ENCODE data around the gene GPR17.

GPR17 gene

DNA sequence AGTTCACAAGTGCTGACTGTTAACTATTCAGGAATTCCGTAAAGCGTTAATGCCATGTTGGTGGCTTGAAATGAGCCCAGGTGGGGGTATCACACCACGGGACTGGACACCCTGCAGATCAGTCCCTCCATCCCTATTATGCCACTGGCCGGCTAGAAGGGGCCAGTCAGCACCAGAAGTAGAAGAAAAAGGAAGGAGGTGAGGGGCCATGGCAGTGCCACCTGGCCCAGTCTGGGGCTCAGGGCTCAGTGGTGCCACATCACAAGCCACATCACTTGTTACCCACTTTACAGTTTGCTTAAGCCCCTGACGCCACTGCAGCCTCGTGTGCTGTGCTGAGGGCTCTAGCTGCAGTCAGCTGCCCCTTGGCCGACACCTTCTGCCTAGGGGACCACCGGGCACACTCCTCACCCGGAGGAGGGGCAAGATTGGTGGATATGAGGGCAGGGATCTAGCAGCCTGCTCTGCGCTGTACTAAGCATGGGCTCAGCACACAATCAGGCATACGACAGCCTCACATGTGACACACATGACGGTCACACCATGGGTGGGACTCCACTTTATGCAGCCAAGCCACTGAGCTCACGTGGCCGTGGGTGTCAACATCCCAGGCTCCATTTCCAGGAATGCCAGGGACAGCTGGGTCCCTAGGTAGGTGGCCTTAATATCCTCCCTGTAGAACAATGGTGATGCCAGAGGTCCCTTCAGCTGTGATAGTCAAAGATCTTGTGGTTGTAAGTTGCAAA lies 25.8 kb downstream of the GPR17 start:
- no peak for DNase-seq (ENCODE audit: low read depth)

DNA sequence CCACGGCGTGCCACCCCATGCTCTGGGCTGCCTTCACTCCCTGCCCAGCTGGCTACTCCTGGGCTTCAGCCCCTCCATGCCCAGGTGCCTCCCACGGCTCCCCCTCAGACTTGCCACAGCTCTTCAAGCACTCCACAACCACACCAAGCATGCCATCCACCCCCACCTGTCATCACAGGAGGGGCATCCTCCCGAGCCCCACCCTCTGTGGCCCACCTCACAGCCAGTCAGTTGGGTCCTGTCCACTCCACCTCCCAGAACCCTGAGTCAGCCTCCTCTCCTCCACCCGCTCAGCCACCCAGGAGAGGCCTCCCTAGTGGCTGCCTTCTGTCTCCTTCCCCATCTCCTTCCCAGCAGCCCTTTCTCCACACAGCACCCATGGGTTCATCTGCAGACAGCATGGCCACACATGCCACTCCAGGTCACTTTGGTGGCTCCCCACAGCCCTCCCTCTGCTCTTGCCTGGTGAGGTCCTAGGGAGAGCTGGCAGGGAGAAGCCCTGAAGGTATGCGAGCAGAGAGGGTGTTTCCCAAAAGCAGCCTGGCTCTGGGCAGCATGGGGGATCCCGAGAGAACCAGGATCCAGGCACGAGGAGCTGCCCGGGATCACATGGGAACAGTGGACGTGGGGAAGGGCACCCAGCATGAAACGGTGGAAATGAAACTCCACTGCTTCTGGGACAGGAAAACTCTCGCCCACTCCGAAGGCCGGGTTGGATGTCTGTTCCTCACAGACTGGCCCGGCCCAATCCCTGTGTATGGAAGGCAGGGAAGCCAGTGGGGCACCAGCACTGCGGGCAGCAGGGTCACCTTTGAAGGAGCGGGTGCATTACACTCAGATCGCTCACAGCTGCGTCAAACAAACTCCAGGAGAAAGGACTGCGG lies 26.6 kb downstream of the GPR17 start:
- DNase-seq (ENCODE audit: low read depth), result no peak

DNA sequence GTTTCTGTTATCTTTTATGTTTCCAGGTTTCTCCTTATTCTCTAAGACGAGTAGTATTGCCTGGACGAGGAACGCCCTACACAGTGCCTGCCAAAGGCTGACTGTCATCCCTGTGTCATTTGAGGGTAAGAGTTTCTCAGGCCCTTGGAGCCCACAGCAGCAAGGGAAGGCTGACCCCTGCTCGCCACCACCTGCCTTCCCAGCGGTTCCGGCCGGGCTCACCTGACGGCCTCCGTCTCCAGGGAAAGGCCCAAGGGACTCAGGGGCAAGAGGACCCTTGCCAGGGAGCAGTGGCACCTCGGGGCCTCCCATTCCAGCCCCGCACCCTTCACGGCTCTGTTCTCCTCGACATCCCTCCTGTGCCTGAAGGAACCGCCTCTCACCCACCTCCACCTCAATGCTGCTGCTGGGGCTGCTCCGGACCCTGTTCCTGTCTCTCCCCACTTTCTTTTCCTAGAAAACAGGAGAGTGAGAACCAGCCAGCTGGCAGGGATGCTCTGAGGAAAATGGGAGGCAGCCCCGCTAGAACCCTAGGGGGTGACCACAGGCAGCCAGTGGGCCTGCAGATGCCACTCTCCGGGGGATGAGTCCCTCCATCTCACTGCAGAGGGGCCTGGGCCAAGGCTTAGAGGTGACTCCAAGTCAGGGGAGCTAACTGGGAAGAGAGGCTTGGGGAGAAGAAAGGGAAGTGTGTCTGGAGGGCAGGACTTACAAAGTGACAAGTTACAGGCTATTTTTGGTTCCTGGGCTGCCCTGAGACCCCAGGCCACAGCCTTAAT lies 27.5 kb downstream of the GPR17 start:
- DNase-seq (ENCODE audit: low read depth), result no peak

DNA sequence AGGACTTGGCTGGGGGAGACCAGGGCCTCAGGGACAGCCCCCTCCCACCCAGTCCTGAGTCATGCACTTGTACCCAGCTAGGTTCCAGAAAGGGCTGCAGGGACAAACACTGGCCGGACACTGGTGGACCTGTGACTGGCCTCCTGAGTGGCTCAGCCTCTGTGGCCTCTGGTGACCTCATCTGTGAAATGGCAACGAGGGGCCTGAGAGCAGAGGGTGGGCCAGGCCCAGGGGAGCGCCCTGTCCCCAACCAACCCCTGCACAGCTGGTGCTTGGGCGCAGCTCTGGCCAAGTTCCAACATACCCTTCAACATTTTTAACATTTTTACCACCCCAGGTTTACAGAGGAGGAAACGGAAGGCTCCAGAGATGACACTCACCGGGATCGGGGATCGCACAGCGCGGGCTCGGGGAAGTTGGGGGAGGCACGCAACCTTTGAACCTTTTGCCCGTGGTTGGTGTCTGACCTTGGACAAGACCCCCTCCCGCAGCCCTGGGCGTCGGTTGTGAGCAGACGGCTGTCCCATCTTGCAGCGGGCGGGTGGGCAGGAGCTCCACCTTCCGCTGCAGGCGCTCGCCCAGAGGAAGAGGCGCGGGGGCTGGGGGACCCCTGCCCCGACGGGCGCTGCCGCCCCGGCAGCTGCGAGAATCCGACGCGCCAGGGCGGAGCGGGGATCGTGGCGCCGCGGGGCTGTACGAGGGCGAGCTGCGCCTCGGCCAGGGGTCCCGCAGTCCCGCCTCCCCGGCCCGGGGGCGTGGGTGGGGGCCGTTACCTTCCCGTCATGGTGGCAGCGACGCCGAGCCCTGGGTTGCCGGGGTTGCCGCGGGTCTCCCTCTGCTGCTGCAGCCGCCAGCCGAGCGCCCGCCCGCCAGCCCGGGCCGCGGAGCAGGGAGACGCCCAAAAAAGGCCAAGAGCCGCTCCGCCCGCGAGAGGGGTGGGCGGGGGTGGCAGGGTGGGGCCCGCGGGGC lies 28.6 kb downstream of the GPR17 start:
- DNase-seq (ENCODE audit: low read depth), result no peak

DNA sequence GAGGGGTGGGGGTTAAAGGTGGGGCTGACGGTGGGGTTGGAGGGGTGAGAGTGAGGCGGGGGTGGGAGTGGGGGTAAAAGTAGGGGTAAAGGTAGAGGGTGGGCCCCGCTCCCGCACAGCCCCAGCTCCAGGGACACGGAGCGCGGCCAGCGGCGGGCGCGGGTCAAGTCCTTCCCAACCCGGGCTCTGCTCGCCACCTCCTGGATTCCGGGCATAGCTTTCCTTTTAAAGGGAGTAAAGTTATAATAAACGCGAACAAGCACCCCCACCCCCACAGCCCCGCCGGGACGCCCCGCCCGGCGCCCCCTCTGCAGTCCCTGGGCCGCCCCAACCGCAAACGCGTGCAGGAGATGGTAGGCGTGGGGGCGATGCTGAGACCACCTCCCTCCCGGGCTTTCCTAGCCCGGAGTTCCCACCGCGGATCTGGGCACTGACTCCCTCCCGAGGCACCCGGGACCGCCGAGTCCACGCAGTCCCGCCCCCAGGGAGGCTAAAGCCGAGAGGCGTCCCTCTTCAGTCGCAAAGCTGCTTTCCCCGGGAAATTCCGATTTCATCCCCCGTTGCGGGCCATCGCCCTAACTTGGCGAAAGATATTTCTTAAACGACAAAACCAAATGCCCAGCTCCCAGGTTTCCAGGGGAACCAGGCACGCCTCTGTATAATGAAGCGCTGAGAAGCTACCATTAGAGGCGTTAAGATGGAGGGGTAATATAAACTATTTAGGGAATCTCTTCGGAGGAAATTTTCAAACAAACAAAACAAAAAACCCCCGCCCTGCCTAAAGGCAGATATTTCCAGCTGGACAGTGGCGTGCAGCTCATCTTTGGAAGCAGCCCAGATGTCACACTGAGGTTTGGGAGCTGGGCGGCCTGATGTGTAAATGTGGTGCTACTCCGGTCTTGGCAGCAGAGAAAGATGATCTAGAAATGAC lies 29.6 kb downstream of the GPR17 start, which contains the start of gene LIMS2:
LIMS2 (minus strand) TSS at position 200 of the 931 bp plus-strand sequence. CDS start 506 bp downstream, outside the sequence.
- no peak for DNase-seq (ENCODE audit: low read depth)

DNA sequence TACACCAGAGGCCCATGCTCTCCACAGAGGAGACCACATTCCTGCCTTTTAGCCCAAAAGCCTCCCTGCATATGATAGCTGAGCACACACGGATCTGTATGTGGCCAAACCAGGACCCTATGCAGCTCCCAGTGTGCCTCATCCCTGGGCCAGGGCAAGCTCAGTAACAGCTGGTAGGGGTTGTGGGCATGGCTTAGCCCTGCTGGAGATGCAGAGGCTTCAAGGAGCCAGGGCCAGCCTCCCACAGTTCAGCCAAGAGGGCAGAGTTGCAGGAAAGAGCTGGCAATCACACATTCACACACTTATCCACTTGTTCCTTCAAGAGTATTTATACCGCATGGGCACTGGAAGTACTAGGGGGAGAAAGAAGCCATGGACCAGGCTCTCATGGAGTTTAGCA lies 31.0 kb downstream of the GPR17 start:
- DNase-seq (ENCODE audit: low read depth), result no peak

DNA sequence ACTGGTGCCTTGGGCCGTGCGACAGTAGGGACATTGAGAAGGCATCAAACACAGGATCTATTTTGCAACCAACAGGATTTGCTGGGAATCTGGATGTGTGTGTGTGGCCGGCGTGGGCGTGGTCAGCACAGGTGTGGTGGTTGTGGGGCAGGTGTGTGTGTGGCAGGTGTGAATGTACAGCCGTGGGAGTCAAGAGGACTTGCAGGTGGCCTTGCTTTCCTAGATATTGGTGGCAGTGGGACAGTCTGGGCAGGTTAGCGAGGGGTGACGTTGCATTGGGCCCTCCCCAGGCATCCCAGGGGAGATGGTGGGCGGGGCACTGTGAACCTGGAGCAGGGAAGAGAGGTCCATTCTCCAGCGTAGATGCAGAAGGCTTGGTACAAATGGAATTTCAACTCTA lies 32.6 kb downstream of the GPR17 start:
- no peak for DNase-seq (ENCODE audit: low read depth)

DNA sequence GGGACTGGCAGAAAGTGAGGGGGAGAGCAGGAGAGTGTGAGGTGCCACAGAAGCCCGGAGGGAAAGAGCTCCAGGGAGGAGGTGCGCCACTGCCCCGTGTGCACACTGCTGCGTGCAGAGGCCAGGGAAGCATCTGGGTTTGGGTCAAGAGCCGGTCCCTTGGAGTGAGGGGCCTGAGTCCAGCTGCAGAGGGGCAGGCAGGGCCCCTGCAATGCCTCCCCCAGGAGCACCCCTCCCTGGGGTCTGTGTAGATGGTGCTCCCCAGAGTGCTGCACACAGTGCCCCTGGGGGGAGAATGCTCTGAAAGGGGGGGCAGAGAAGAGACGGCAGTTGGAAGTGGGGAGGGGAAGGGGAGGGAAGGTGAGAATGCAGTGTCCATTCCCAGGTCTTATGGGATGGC lies 33.0 kb downstream of the GPR17 start:
- DNase-seq (ENCODE audit: low read depth), result no peak

DNA sequence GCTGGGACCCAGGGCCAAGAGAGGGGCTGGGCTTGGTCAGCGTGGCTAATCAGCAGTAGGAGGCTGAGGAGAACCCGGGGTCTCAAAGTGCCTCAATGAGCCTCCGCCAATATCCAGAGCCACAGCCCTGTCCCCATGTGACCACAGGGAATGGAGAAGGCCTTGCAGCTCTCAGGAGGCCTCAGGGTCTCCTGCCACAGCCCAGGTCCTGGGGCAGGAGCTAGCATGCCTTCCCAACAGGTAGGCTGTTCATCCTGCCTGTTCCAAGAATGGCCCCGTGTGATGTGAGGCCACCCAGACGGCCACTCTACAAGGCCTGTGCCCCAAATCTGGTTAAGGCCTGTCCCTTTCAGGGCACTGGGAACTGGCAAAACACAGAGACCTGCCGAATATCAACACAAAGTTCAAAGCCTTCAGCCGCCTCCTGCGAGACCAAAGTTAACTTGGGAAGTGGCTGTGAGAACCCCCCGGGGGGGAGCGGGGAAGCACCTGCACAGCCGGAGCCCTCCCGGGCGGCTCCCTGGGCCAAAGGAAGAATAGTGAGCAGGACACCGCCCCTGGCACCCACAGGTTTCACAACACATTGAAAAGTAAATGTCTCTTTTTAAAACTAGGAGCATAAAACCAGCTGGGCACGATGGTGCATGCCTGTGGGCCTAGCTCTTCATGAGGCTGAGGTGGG lies 33.9 kb downstream of the GPR17 start:
- no peak for DNase-seq (ENCODE audit: low read depth)

DNA sequence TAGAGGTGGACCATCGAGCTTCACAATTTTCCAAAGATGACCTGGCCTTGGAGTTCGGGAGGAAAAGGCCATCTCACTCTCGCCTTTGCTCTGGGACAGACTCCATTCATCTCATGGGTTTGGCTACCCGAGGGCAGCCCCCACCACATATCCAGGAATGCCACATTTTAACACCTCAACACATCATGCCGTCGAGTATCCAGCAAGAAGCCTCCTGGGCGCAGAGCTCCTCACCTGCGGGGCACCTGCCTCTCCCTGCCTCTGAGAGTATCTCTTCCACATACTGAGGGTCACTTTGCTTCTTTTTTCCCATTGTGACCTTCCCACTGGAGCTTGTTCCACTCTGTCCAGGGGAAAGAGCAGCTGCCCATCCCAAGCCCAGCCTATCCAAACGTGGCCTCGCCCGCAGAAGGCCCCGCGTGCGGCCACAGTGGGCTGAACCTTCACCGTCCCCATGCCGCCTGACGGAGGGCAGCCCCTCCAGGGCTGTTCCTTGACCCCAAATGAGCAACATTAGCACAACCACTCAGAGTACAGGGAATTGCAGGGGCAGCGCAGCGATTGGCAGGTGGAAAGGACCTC lies 34.8 kb downstream of the GPR17 start:
- no peak for DNase-seq (ENCODE audit: low read depth)

DNA sequence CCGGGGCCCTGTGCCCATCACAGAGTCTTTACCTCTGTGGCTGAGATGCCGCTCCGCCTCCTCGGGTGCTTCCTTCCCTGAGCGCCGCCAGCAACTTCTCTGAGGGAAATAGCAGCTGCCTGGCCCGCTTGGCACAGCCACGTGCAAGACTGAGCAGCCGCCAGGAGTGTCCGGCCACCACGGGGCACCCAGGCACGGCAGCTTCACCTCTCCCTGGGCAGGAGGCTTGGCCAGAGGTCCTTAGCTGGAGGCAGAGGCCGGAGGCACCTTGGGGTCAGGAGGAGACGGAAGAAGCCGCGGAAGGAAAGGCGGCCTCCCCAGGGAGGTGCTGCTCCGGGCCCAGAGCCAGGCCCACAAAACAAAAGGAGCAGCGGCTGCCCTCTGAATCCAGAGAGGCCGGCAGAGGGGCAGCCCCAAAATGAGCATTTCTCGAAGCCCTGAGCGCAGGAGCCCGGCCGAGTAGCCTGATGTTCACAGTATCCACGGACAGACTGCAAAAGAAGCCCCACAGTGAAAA lies 35.4 kb downstream of the GPR17 start:
- no peak for DNase-seq (ENCODE audit: low read depth)

DNA sequence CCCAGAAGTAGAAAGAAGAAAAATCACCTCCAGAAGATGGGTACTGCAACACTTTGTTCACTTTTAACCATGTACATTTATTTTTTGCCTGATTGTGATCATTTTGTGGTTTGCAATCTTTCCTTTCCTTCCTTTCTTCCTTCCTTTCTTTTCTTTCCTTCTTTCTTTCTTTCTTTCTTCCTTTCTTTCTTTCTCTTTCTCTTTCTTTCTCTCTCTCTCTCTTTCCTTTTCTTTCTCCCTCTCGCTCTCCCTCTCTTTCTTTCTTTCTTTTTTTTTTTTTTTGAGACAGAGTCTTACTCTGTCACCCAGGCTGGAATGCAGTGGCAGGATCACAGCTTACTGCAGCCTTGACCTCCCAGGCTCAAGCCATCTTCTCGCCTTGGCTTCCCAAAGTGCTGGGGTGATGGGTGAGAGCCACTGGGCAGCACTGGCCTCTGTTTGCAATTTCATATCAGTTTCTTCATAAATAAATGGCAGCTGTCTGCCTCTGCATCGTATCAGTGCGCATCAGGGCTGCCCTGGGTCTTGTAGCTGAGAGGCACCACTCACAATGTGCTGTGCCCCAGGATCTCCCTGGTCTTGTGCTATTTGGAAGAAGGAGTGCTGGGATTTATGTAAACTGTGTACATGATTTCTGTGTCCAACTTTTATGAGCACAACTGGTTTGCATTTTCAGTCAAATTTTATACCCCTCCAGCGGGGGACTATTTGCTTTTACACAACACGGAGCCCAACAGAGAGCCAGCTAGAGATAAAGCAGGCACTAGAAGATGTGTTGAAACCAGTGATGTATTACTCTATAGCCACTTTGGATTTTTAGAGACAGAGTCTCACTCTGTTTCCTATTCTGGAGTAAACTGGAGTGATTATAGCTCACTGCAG lies 36.3 kb downstream of the GPR17 start:
- DNase-seq (ENCODE audit: low read depth), result no peak

DNA sequence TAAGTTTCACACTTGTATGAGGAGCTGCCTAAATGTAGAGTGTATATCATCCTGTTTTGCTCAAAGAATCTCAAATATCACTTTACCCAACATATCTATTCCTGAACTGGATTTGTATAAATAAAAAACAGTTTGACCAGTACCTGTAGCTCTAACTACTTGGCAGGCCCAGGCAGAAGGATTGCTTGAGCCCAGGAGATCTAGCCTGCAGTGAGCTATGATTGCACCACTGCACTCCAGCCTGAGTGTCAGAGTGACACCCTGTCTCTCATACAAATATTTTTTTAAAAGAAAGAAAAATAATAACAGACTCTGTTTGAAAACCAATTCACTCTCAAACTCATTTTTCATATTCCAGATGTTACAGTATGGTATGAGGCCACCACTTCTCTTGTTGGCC lies 37.1 kb downstream of the GPR17 start:
- no peak for DNase-seq (ENCODE audit: low read depth)

DNA sequence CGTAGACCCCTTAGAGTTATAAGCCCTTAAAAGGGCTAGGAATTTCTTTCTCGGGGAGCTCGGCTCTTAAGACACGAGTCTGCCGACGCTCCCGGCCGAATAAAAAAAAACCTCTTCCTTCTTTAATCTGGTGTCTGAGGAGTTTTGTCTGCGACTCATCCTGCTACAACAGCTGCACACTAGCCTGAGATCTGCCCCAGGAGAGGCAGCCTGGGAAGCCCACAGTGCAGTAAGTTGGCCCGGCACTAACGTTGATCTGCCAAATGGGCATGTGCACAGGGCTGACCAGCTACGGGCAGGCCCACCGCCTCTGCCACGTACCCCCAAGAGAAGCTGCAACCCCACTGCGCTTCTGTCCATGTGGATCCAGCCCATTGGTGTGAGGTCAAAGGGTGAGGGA lies 37.8 kb downstream of the GPR17 start:
- DNase-seq (ENCODE audit: low read depth), result no peak

DNA sequence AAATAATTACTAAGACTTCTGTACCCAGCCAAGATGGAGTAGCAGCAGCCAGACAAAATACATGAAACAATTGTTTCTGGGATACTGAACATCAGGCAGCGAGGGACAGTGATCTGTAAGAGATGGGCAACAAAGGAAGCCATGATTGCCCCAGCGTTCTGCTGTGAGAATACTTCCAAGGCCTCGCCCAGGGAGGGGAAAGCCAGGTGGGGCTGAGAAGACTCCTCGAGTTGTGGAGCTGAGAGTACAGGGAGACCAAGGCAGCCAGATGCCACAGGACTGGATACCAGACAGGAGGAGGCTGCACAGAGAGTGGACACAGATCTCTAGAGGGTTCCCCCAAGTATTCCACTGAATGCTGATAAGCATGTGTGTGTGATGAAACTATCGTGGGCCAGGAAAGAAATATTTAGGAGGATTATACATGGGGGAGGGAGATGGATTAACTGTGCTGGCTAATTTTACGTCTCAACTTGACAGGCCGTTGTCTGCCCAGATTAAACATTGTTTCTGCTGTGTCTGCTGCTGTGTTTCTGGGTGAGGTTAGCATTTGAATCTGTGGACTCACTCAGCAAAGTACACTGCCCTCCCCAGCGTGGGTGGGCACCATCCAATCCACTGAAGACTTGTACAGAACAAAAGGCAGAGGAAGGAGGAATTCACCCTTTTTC lies 39.6 kb downstream of the GPR17 start:
- DNase-seq (ENCODE audit: low read depth), result no peak

DNA sequence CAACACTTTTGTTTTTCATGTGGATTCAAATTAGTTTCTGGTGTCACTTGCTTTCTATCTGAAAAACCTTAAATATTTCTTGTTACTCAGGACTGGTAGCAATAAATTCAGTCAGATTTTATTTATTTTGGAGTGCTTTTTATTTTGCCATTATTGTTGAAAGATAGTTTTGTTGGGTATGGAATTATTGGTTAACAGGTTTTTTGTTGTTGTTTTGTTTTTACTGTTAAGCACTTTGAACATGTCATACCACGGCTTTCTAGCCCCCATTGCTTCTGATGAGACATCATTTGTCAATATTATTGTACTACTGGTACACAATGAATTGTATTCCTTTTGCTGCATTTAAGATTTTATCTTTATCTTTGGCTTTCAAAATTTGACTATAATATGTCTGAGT lies 42.5 kb downstream of the GPR17 start:
- DNase-seq (ENCODE audit: low read depth), result no peak

DNA sequence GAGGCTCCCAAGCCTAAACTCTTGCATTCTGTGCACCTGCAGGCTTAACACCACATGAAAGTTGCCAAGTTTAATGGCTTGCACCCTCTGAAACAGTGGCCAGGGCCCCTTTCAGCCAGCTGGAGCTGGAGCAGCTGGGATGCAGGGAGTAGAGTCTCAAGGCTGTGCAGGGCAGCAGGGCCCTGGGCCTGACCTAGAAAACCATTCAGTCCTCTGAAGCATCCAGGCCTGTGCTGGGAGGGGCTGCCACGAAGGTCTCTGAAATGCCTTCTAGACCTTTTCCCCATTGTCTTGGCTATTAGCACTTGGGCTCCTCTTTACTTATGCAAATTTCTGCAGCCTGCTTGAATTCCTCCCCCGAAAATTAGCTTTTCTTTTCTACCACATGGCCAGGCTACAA lies 44.7 kb downstream of the GPR17 start:
- no peak for DNase-seq (ENCODE audit: low read depth)
